Measurements from ENCODE around the gene ATP2C2.
"Not testable (repeated sequence)": the region's sequence is repeated elsewhere in the genome, so short reads cannot be mapped to it uniquely, and the experiment has no call there.

Gene ATP2C2

GRCh38 chr16:84416407-84417321 is 48.3 kb downstream of the ATP2C2 start:
- no peak for DNase-seq (ENCODE audit: low read depth in 2 of 2, low spot score in 1 of 2)

GRCh38 chr16:84418056-84418849 is 49.9 kb downstream of the ATP2C2 start:
- DNase-seq (ENCODE audit: low read depth in 2 of 2, low spot score in 1 of 2), result no peak

- DNase-seq (ENCODE audit: low read depth in 2 of 2, low spot score in 1 of 2), result no peak
Measured at GRCh38 chr16:84419730-84420129, 51.4 kb downstream of the ATP2C2 start.

- DNase-seq (ENCODE audit: low read depth in 2 of 2, low spot score in 1 of 2), result not testable (repeated sequence)
Measured at GRCh38 chr16:84420556-84420955, 52.2 kb downstream of the ATP2C2 start.

DNA sequence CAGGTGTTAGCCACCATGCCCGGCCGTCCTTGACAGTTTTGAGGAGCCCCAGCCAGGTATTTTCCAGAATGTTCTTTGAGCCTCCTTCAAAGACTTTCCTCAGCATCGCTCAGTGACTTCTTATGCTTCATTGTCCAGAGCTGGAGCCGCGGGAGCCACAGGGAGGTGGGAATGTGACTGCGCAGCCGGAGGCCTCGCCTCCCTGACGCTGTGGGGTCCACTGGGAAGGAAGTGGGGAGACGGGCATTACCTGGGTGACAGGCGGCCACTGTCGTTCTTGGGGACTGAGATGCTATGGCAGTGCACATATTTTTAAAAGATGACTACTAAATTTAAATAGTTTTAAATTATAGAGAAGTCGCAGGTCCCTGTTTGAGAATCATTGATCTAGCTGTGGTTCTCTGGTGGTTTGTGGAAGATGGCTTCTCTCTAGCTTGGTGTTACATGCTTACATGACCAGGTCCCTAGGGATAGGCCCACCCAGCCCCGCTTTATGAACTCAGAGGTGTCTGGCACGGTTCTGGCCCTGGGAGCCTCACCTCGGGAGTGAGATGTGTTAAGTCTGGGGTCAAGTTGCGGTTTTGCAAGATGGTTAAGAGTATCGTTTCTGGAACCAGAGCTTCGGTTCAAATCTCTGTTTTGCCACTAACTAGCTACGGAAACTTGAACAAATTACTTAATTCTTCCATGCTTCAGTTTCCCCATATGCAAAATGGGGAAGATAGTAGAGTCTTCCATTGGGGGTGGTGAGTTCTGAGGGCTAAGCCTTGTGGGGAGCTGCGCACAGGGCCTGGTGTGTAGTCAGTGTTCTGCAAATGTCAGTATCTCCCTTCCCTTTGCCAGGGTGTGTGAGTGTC is 53.0 kb downstream of the ATP2C2 start:
- no peak for DNase-seq (ENCODE audit: low read depth in 2 of 2, low spot score in 1 of 2)

- DNase-seq (ENCODE audit: low read depth in 2 of 2, low spot score in 1 of 2), result no peak
Measured at GRCh38 chr16:84421938-84422220, 53.5 kb downstream of the ATP2C2 start.

DNA sequence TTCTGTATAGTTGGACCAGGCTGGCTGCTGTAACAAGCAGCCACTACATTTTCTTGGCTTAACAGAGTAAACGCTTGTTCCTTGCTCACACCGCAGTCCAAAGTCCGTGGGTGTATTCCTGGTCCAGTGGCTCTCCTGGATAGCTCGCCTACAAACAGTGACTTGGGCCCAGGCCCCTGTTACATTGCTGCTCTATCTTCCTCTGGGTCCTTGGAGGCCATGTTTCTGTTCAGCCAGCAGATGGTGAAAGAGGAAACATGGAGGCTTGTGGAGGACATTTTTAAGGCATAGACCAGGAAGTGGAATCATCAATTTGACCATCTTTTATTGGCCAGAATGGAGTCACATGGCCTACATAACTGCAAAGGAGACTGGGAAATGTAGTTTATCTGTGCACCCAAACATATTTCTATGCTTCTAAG is 55.1 kb downstream of the ATP2C2 start:
- no peak for DNase-seq (ENCODE audit: low read depth in 2 of 2, low spot score in 1 of 2)

DNA sequence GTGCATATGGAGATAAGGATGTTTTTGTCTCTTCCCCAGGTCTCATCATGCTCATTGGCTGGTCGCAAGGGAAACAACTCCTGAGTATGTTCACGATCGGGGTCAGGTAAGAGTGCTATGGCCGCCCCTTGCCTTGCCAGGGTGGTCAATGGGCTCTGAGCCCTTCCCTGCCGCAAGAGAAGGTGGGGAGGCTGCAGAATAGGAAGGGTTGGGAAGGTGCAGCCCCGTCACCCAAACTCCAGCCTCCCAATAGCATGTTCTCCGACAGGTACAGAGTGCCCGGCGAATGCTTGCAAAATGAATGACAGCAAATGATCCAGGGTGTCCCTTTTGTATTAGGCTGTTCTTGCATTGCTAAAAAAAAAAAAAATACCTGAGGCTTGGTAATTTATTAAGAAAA is 57.4 kb downstream of the ATP2C2 start:
- no peak for DNase-seq (ENCODE audit: low read depth in 2 of 2, low spot score in 1 of 2)

DNA sequence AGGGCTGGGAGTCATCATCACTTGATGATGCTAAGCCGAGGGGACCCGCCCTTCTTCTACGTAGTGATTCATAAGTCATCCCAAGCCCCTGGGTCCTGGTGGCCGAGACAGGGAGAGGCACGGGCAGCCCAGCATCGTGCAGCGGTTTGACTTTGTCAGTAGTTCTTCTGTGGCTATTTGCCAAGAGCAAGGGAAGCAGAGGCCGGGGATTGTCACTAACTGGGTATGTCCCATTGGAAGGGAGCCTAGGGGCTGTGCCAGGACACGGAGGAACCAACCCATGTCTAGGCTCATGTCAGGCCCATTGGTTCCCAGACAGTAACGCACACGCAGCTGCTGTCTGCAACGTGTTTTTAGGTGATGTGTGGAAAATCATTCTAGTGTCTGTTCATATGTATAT is 58.5 kb downstream of the ATP2C2 start:
- DNase-seq (ENCODE audit: low read depth in 2 of 2, low spot score in 1 of 2), result no peak

GRCh38 chr16:84427553-84427952 is 59.2 kb downstream of the ATP2C2 start:
- DNase-seq (ENCODE audit: low read depth in 2 of 2, low spot score in 1 of 2), result no peak

DNA sequence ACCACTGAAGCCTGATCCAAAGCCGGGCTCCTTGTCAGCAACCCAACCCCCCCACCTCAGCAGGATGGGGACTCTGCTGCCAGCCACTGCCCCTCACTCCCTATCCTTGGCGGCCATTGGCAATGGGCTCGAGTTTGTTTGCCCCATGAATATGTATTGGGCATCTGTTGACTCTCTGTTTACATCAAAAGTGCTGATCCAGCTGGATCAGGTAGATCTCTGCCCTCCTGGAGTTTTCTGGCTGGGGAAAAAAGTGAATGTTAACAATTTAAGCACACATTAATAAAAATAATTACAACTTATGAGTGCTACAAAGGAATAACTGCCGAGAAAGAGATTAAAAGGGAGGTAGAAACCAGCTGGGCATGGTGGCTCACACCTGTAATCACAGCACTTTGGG is 62.5 kb downstream of the ATP2C2 start:
- DNase-seq (ENCODE audit: low read depth in 2 of 2, low spot score in 1 of 2), result no peak

DNA sequence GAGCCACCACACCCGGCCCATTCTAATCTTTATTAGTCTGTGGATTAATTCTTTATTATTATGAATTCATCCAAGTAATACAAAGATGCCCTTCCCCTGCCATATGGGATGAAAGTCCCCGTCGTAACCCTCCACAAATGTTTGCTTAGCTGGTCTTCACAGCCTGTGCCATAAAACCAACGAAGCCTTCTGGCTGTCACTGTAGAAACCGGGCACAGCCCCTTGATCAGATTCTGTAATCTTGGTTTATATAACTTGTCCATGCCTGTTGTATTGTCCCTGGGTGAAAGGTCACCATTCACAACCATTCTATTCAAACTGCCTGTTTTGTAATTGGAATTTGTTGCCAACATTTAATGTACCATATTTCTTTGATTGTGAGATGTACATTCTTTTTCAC is 66.5 kb downstream of the ATP2C2 start:
- no peak for DNase-seq (ENCODE audit: low read depth in 2 of 2, low spot score in 1 of 2)

DNA sequence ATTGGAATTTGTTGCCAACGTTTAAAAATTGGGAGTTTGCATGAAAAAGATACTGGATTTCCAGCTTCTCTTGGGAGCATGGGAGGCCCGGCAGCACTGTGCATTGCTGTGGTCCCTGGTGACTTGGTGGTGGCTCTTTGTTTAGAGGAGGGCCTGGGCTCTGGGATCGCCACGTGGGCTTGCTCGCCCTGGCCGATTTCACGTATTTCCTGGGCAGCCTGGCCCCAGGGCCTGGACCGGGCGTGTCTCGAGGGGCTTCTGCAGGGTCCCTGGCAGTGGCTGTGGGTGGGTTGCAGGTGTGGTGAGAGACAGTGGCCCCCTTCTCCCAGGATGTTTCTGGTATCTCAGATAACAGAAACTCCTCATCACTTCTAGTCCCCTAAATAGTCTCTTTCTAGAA is 67.9 kb downstream of the ATP2C2 start:
- no peak for DNase-seq (ENCODE audit: low read depth in 2 of 2, low spot score in 1 of 2)

DNA sequence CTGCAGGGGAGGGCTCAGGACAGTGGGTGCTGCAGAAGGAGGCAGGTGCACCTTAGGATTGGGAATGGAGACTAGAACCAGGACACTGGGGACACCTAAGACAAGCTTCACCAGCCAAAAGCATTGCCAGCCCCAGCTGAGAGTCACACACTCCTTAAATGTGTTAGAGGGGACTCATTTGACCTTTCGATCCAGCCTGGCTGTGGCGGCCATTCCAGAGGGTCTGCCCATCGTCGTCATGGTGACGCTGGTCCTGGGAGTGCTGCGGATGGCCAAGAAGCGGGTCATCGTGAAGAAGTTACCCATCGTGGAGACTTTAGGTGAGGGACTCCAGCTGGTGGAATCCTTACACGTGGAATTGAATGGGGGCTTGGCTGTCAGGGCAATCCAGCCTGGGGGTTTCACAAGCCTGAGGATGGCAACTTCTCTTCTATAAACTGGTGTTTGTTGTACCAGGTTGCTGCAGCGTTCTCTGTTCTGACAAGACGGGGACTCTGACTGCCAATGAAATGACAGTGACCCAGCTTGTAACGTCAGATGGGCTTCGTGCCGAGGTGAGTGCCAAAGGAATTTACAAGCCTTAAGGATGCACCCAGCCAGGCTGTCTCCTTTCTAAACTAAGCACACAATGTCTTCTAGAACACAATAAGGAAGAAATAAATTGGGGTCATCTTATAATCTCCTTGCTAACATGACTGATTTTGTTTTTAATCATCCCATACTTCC is 70.8 kb downstream of the ATP2C2 start:
- no peak for DNase-seq (ENCODE audit: low read depth in 2 of 2, low spot score in 1 of 2)

DNA sequence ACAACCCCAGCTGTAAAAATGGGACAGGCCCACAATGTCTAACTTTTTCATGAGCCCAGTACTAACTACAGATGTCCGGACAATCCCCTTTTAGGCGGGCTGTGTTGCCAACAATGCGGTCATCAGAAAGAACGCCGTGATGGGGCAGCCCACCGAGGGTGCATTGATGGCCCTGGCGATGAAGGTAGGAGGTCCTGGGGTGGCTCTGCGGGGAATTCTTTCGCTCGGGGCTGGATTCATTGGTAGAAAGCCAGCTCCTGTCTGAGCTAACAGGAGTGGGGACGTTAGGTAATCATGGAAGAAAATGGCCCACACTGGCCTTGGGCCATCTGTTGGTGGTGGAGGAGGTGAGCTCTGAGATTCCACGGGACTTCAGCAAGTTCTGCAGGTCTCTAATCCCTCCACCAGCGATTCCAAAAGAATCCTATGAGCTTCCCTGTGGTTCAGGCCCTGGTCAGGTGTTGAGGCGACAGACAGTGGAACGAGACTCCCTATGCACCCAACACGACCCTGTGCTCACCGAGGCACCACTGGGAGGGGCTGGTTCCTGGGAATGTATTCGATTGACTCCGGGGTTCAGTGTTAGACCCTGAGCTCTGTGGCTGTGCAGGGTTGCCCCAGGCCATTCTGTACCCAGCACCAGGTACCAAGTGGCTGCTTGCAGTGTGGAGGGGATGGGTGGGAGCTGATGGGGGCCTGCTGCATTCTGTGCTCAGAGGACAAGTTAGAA is 74.2 kb downstream of the ATP2C2 start:
- DNase-seq (ENCODE audit: low read depth in 2 of 2, low spot score in 1 of 2), result no peak

GRCh38 chr16:84443166-84443802 is 74.9 kb downstream of the ATP2C2 start:
- no peak for DNase-seq (ENCODE audit: low read depth in 2 of 2, low spot score in 1 of 2)

GRCh38 chr16:84444476-84444875 is 76.1 kb downstream of the ATP2C2 start:
- no peak for DNase-seq (ENCODE audit: low read depth in 2 of 2, low spot score in 1 of 2)

- no peak for DNase-seq (ENCODE audit: low read depth in 2 of 2, low spot score in 1 of 2)
Measured at GRCh38 chr16:84446084-84446483, 77.7 kb downstream of the ATP2C2 start.

DNA sequence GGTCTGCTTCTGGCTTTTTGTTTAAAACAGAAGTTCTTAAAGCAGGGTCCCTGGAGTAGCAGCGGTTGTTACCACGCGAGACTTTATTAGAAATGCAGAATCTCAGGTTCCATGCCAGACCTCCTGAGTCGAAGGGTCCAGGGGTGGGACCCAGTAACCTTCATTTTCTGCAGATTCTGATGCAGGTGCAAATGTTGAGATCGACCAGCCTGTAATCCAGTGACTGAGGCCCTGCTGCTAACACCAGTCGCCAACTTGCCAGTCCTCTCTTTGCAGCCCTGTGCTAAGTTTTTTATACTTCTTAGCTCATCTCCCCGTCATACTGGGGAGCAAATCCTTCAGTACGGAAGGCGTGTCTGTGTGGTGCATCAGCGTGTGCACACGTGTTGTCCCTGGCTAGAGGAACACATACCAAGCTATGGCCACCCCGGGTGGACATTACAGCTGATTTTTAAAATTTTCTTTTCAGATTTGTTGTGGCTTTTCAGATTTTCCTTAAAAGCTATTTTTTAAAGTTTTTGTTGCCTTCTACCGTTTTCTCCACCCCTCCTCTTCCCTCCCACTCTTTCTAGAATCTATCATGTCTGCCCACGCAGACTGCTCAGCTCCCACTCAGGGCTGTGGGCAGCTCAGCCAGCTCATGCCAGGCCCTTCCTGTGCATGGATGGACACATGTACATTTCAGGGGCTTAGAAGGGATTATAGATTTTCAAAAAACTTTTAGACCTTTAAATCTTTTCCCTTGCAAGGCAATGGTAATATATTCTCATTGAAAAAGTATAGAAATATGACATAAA is 78.5 kb downstream of the ATP2C2 start:
- no peak for DNase-seq (ENCODE audit: low read depth in 2 of 2, low spot score in 1 of 2)
